ENCODE results near the gene FARP2.

DNA sequence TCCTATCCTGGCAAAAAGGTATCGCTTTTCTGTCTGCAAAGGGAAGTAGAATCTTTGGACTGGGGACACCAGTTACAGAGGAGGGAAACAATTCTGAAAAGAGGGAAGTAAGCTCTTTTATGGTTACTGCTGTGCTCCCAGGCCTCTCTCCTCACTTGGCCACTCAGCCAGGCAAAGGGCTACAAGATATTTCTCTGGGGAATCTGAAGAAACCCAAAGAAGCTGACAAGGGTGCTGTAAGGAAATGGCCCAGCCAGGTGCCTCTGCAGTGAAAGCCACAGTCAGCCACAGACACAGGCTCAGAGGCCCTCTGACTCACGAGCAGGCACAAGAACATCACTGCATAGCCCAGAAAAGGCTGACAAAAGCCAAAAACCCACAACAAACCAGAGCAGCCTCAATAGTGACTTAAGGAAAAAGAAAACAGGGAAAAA lies 46.4 kb upstream of the FARP2 start:
- no peak for TF ChIP-seq PPARA (CRISPR knock-in tag; IDR thresholded peaks at IDR 0.05; ENCODE audit: borderline replicate concordance)
- TF ChIP-seq, protein P1, sequence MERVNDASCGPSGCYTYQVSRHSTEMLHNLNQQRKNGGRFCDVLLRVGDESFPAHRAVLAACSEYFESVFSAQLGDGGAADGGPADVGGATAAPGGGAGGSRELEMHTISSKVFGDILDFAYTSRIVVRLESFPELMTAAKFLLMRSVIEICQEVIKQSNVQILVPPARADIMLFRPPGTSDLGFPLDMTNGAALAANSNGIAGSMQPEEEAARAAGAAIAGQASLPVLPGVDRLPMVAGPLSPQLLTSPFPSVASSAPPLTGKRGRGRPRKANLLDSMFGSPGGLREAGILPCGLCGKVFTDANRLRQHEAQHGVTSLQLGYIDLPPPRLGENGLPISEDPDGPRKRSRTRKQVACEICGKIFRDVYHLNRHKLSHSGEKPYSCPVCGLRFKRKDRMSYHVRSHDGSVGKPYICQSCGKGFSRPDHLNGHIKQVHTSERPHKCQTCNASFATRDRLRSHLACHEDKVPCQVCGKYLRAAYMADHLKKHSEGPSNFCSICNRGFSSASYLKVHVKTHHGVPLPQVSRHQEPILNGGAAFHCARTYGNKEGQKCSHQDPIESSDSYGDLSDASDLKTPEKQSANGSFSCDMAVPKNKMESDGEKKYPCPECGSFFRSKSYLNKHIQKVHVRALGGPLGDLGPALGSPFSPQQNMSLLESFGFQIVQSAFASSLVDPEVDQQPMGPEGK (CRISPR knock-in tag; IDR thresholded peaks at IDR 0.05; ENCODE audit: borderline replicate concordance), result no peak
- no peak for TF ChIP-seq GLIS3 (CRISPR knock-in tag; IDR thresholded peaks at IDR 0.05)
- no peak for TF ChIP-seq CSDC2 (CRISPR knock-in tag; IDR thresholded peaks at IDR 0.05)
- TF ChIP-seq ZFP3 (CRISPR knock-in tag; IDR thresholded peaks at IDR 0.05), result no peak
- no peak for TF ChIP-seq ESRRG (CRISPR knock-in tag; IDR thresholded peaks at IDR 0.05)
- no peak for TF ChIP-seq RARB (CRISPR knock-in tag; IDR thresholded peaks at IDR 0.05)
- TF ChIP-seq, protein P2, sequence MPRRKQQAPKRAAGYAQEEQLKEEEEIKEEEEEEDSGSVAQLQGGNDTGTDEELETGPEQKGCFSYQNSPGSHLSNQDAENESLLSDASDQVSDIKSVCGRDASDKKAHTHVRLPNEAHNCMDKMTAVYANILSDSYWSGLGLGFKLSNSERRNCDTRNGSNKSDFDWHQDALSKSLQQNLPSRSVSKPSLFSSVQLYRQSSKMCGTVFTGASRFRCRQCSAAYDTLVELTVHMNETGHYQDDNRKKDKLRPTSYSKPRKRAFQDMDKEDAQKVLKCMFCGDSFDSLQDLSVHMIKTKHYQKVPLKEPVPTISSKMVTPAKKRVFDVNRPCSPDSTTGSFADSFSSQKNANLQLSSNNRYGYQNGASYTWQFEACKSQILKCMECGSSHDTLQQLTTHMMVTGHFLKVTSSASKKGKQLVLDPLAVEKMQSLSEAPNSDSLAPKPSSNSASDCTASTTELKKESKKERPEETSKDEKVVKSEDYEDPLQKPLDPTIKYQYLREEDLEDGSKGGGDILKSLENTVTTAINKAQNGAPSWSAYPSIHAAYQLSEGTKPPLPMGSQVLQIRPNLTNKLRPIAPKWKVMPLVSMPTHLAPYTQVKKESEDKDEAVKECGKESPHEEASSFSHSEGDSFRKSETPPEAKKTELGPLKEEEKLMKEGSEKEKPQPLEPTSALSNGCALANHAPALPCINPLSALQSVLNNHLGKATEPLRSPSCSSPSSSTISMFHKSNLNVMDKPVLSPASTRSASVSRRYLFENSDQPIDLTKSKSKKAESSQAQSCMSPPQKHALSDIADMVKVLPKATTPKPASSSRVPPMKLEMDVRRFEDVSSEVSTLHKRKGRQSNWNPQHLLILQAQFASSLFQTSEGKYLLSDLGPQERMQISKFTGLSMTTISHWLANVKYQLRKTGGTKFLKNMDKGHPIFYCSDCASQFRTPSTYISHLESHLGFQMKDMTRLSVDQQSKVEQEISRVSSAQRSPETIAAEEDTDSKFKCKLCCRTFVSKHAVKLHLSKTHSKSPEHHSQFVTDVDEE (CRISPR knock-in tag; IDR thresholded peaks at IDR 0.05), result no peak
- no peak for TF ChIP-seq BACH2 (CRISPR knock-in tag; IDR thresholded peaks at IDR 0.05; ENCODE audit: borderline replicate concordance)
- no peak for TF ChIP-seq TOX (CRISPR knock-in tag; IDR thresholded peaks at IDR 0.05; ENCODE audit: borderline replicate concordance)
- no peak for TF ChIP-seq ARNTL (CRISPR knock-in tag; IDR thresholded peaks at IDR 0.05; ENCODE audit: borderline replicate concordance, low read depth)
- TF ChIP-seq, protein P3, sequence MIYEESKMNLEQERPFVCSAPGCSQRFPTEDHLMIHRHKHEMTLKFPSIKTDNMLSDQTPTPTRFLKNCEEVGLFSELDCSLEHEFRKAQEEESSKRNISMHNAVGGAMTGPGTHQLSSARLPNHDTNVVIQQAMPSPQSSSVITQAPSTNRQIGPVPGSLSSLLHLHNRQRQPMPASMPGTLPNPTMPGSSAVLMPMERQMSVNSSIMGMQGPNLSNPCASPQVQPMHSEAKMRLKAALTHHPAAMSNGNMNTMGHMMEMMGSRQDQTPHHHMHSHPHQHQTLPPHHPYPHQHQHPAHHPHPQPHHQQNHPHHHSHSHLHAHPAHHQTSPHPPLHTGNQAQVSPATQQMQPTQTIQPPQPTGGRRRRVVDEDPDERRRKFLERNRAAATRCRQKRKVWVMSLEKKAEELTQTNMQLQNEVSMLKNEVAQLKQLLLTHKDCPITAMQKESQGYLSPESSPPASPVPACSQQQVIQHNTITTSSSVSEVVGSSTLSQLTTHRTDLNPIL (CRISPR knock-in tag; IDR thresholded peaks at IDR 0.05; ENCODE audit: low read depth), result no peak
